ENCODE results near the gene RBCK1. TPM values are rescaled to one million over a fixed set of nuclear protein-coding genes. Genes with fewer than 3 reads are reported as not detected.

RBCK1 gene
- total RNA-seq, 4 donors from 2014 or later: 50.9 to 111 (median 82.1) TPM

DNA sequence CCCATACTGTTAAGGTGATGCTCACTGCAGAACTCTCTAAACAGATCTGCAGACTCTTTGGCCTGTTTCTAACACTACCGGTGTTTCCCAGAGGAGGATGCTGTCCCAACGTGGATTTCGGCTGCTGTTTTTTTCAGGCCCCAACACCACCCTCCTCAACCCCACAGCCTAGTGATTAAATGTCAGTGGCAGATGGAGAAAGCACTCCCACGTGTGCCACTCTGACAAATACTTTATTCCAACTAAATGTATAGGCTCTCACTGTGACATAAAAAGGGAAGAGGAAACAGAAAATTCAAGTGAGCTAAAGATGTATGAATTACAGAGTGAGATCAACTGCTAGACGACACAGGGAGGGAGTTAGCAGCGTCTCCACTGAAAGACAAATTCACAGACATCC lies 50.7 kb downstream of the RBCK1 start:
- no peaks in the 10 kb centered on the region for H3K9me3 ChIP-seq
- H3K27me3 ChIP-seq: no peaks in the 10 kb centered on the region
- TF ChIP-seq, protein P1, sequence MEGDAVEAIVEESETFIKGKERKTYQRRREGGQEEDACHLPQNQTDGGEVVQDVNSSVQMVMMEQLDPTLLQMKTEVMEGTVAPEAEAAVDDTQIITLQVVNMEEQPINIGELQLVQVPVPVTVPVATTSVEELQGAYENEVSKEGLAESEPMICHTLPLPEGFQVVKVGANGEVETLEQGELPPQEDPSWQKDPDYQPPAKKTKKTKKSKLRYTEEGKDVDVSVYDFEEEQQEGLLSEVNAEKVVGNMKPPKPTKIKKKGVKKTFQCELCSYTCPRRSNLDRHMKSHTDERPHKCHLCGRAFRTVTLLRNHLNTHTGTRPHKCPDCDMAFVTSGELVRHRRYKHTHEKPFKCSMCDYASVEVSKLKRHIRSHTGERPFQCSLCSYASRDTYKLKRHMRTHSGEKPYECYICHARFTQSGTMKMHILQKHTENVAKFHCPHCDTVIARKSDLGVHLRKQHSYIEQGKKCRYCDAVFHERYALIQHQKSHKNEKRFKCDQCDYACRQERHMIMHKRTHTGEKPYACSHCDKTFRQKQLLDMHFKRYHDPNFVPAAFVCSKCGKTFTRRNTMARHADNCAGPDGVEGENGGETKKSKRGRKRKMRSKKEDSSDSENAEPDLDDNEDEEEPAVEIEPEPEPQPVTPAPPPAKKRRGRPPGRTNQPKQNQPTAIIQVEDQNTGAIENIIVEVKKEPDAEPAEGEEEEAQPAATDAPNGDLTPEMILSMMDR (IDR thresholded peaks at IDR 0.05): no peak
- TF ChIP-seq EP300 (IDR thresholded peaks at IDR 0.05) (no peak), POLR2AphosphoS5 (IDR thresholded peaks at IDR 0.05) (no peak), POLR2A (IDR thresholded peaks at IDR 0.05) (no peak)
- 16 to 34% methylated on average over 5 to 6 of the region's 6 CpGs for WGBS, 2 donors (ENCODE audit: low coverage in 1 of 2)
- no peak overlapping the region for H3K4me3 ChIP-seq
- no peak overlapping the region for H3K27ac ChIP-seq
- H3K4me1 ChIP-seq: peaks cover 0 to 54% (median 10%) of the 10 kb centered on the region in 3 donors
- H3K36me3 ChIP-seq: no peaks in the 10 kb centered on the region
- ATAC-seq: no peak

DNA sequence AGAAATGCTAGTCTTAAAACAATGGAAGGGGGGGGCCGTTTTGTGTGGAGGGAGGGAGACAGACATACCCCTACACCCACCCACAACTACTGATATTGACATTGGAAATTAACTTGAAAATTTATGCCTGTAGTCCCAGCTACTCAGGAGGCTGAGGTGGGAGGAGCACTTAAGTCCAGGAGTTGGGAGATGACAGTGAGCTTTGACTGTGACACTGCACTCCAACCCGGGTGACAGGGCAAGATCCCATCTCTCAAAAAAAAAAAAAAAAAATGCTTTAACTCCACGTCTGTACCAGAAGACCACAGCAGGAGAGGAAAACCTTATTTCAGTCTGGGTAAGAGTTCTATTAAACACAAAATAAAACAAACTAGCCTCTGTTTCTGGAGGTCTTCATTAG lies 52.1 kb downstream of the RBCK1 start:
- no peaks in the 10 kb centered on the region for H3K27me3 ChIP-seq
- 30 to 40% methylated on average over 1 to 3 of the region's 3 CpGs for WGBS, 2 donors (ENCODE audit: low coverage in 1 of 2)
- peaks cover 0 to 47% (median 10%) of the 10 kb centered on the region in 3 donors for H3K4me1 ChIP-seq
- H3K4me3 ChIP-seq: no peak overlapping the region
- no peak for ATAC-seq
- H3K36me3 ChIP-seq: no peaks in the 10 kb centered on the region
- no peaks in the 10 kb centered on the region for H3K9me3 ChIP-seq
- TF ChIP-seq POLR2AphosphoS5 (IDR thresholded peaks at IDR 0.05) (no peak), EP300 (IDR thresholded peaks at IDR 0.05) (no peak), POLR2A (IDR thresholded peaks at IDR 0.05) (no peak)
- TF ChIP-seq, protein P1 (IDR thresholded peaks at IDR 0.05): no peak
- no peak overlapping the region for H3K27ac ChIP-seq

DNA sequence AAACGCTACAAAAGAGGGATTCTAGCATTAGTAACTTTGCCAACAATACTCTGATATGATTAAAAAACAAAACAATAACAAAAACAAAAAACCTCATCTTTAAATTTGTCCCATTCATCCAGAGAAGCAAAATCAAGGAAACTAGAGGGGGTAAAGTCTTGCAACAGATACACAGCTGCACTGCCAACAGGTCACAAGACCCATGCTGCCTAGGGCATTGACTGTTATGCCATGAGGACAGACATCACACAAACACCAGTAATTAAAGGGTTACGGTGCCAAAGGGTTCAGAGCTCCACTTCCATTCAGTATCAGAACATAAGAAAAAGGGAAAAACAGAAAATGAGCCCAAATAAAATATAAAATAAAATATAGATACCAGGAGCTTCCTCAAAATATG lies 52.6 kb downstream of the RBCK1 start:
- H3K27ac ChIP-seq: peak overlapping the region in 1 of 4 donors; percentile 97
- no peaks in the 10 kb centered on the region for H3K36me3 ChIP-seq
- H3K4me3 ChIP-seq: peak overlapping the region in 1 of 2 donors; percentile 89
- no peak for TF ChIP-seq POLR2AphosphoS5 (IDR thresholded peaks at IDR 0.05)
- TF ChIP-seq, protein P1 (IDR thresholded peaks at IDR 0.05): no peak
- TF ChIP-seq EP300 (IDR thresholded peaks at IDR 0.05): no peak
- TF ChIP-seq POLR2A (IDR thresholded peaks at IDR 0.05): no peak
- 23 to 44% methylated on average over 1 to 2 of the region's 2 CpGs for WGBS, 2 donors (ENCODE audit: low coverage in 1 of 2)
- H3K4me1 ChIP-seq: peaks cover 0 to 47% (median 10%) of the 10 kb centered on the region in 3 donors
- no peaks in the 10 kb centered on the region for H3K27me3 ChIP-seq
- ATAC-seq: no peak
- no peaks in the 10 kb centered on the region for H3K9me3 ChIP-seq

DNA sequence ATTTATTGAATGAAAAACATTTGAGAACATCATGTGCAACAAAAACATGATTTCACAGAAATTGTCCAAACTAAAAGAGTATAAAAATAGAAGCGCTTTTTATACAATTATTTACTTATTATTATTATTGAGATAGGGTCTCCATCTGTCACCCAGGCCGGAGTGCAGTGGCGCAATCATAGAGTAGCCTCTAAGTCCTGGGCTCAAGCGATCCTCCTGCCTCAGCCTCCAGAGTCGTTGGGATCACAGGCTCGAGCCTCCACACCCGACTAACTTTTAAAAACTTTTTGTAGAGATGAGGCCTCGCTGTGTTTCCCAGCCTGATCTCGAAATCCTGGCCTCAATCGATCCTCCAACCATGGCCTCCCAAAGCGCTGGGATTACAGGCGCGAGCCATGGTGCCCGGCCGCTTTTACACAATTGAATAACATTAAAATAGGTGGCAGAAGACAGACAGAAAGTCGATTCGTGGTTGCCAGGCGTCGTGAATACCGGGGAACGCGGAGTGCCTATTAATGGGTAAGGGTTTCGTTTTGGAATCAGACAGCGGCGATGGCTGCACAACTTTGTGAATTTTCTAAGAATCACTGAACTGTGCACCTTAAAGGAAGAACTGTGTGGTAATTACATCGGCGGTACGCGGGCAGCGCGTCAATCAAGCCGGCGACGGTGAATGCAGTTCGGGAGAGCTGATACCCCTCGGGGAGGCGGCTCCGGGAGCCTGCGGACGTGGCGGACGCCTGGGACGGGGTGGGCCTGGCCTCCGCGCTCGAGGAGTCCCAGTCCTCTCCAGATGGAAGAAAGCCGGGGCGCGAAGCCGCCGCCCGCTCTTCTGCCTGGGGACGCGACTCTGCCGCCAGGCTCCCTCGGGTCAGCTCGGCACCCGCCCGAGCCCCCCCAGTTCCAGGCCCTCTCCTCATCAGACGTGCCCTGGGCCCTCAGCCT lies 53.4 kb downstream of the RBCK1 start:
- H3K27me3 ChIP-seq: no peaks in the 10 kb centered on the region
- H3K4me3 ChIP-seq: peak overlapping the region; percentile 37 to 89
- peaks cover 0 to 47% (median 10%) of the 10 kb centered on the region in 3 donors for H3K4me1 ChIP-seq
- ATAC-seq: peak; percentile 66
- H3K9me3 ChIP-seq: no peaks in the 10 kb centered on the region
- H3K36me3 ChIP-seq: no peaks in the 10 kb centered on the region
- H3K27ac ChIP-seq: peak overlapping the region; percentile 25 to 98 (median 96)
- WGBS, 2 donors (ENCODE audit: low coverage in 1 of 2): 14 to 23% methylated on average over 19 to 29 of the region's 60 CpGs
- TF ChIP-seq, protein P1 (IDR thresholded peaks at IDR 0.05): peak in 1 of 4 experiments; percentile 23
- TF ChIP-seq POLR2A (IDR thresholded peaks at IDR 0.05) (no peak), POLR2AphosphoS5 (IDR thresholded peaks at IDR 0.05) (no peak), EP300 (IDR thresholded peaks at IDR 0.05) (no peak)
